K562 (cell line): ENCODE results near the gene ALDH16A1. TPM values are rescaled to one million over a fixed set of nuclear protein-coding genes. Genes with fewer than 3 reads are reported as not detected.

Experiments
- BCOR ChIP-seq: fragments of 450-650 bp; IDR thresholded peaks from 2 replicates; pipeline ENCODE4 v1.6.1; 2016
- CBFA2T3 ChIP-seq: fragments of 450-650 bp; IDR thresholded peaks from 2 replicates; pipeline ENCODE4 v1.6.1; 2017
- DACH1 ChIP-seq: fragments of 450-650 bp; IDR thresholded peaks from 2 replicates; pipeline ENCODE4 v1.6.1; 2018; ENCODE audit not compliant: partially characterized antibody
- ESRRA ChIP-seq: fragments of 450-650 bp; IDR thresholded peaks from 2 replicates; pipeline ENCODE4 v1.6.1; 2014; ENCODE audit warnings: low read depth, mild to moderate bottlenecking, moderate library complexity, borderline replicate concordance
- GABPA ChIP-seq: fragments of 200-800 bp; sonication (Bioruptor generic); conservative IDR thresholded peaks from 2 replicates; pipeline ENCODE4 v1.6.1; 2016; ENCODE audit warnings: low read depth, missing genetic modification characterization, missing compliant biosample characterization
- HDAC8 ChIP-seq: fragments of 450-650 bp; IDR thresholded peaks from 2 replicates; pipeline ENCODE4 v1.6.1; 2016; ENCODE audit warnings: mild to moderate bottlenecking, missing genetic modification characterization, moderate library complexity, missing compliant biosample characterization
- MCM7 ChIP-seq, 2 experiments: fragments of 450-650 bp; IDR thresholded peaks; 2 replicates each; pipeline ENCODE4 v1.6.1; 2016 to 2018
- MTA2 ChIP-seq: fragments of 450-650 bp; IDR thresholded peaks from 2 replicates; pipeline ENCODE4 v1.6.1; 2016; ENCODE audit warnings: low read depth
- MYNN ChIP-seq, 2 experiments: sonication (generic); formaldehyde crosslinking in 1 of 2; IDR thresholded peaks; 2 replicates each; pipeline versions ENCODE4 v1.5.0 to v1.6.1; 2016 to 2020; ENCODE audit warnings: antibody characterized with exemption in 1 of 2, missing genetic modification reagents in 1 of 2
- RBM39 ChIP-seq: fragments of 200-400 bp; formaldehyde crosslinking; optimal IDR thresholded peaks from 2 replicates; pipeline ENCODE3; 2018; ENCODE audit warnings: low read depth, low read length
- SRSF7 ChIP-seq: fragments of 200-400 bp; formaldehyde crosslinking; optimal IDR thresholded peaks from 2 replicates; pipeline ENCODE3; 2017; ENCODE audit warnings: mild to moderate bottlenecking, low read depth, low read length
- TARDBP ChIP-seq: fragments of 450-650 bp; IDR thresholded peaks from 2 replicates; pipeline ENCODE4 v1.6.1; 2016
- TSC22D4 ChIP-seq: fragments of 450-650 bp; IDR thresholded peaks from 2 replicates; pipeline ENCODE4 v1.6.1; 2016; ENCODE audit warnings: missing genetic modification characterization, missing biosample characterization, control low read depth
- XRCC3 ChIP-seq: fragments of 450-650 bp; IDR thresholded peaks from 2 replicates; pipeline ENCODE4 v1.6.1; 2017; ENCODE audit warnings: mild to moderate bottlenecking, moderate library complexity
- ZEB2 ChIP-seq: fragments of 450-650 bp; IDR thresholded peaks from 2 replicates; pipeline ENCODE4 v1.6.1; 2016
- ZFP91 ChIP-seq: sonication (generic); formaldehyde crosslinking; IDR thresholded peaks from 2 replicates; pipeline ENCODE4 v1.8.0; 2022; ENCODE audit warnings: mild to moderate bottlenecking, missing genetic modification reagents
- ZNF146 ChIP-seq: IDR thresholded peaks from one replicate; pipeline ENCODE4 v1.6.1; 2018; ENCODE audit warnings: missing compliant biosample characterization; ENCODE audit not compliant: unreplicated experiment
- ZNF436 ChIP-seq: fragments of 250-450, 450-650 bp; sonication (Bioruptor Pico); formaldehyde crosslinking; IDR thresholded peaks from 2 replicates; pipeline ENCODE4 v1.7.0; 2020; ENCODE audit warnings: mild to moderate bottlenecking
- ZNF512 ChIP-seq: IDR thresholded peaks from 2 replicates; pipeline ENCODE4 v1.6.1; 2016; ENCODE audit warnings: missing genetic modification characterization, missing compliant biosample characterization
- ZNF695 ChIP-seq: fragments of 450-650 bp; formaldehyde crosslinking; IDR thresholded peaks from 2 replicates; pipeline ENCODE4 v1.4.0; 2020; ENCODE audit warnings: mild to moderate bottlenecking, moderate library complexity
- polyA plus RNA-seq, 8 experiments: library from polyadenylated mRNA; depleted of rRNA in 4 of 8; stranded (reverse) in 5 of 8; unstranded in 3 of 8; fragments of >200 nt; fragmentation: Nextera tagmentation in 2 of 8; fragmentation: Illumina TruSeq in 1 of 8; extraction: Ambion mirVana in 2 of 8; extraction: Trizol in 1 of 8; gene quantifications; 2 replicates each; pipeline versions ENCODE4 v1.2.1 to v1.2.3, GENCODE V29; 2011 to 2014; ENCODE audit warnings: inconsistent platforms in 1 of 8, missing spikeins in 1 of 8
- total RNA-seq, 7 experiments: library from RNA; depleted of rRNA in 6 of 7; stranded (reverse); fragments of >200 nt in 6 of 7; fragmentation: Illumina TruSeq in 2 of 7; extraction: Trizol in 2 of 7; gene quantifications; 2 replicates each; pipeline versions ENCODE4 v1.2.1 to v1.2.3, GENCODE V29; 2011 to 2021; ENCODE audit warnings: low replicate concordance in 1 of 7
- TF ChIP-seq, protein P1 (sequence below), 3 experiments: fragments of 200-800 bp in 1 of 3; fragments of 250-450 bp in 1 of 3; fragments of 450-650 bp in 1 of 3; sonication (Bioruptor Pico) in 1 of 3; sonication (Bioruptor generic) in 1 of 3; formaldehyde crosslinking in 1 of 3; IDR thresholded peaks; 2 replicates each; pipeline versions ENCODE4 v1.6.1 to v1.8.0; 2016 to 2022; ENCODE audit warnings: mild to moderate bottlenecking in 2 of 3, missing genetic modification characterization in 2 of 3, missing compliant biosample characterization in 1 of 3, moderate library complexity in 1 of 3
- TF ChIP-seq, protein P2 (sequence below): fragments of 450-650 bp; IDR thresholded peaks from 2 replicates; pipeline ENCODE4 v1.6.1; 2016; ENCODE audit warnings: antibody characterized with exemption

ALDH16A1 gene
- total and polyA plus RNA-seq, 9 of the 15 experiments (the other 6 are each of a cell fraction or from before 2014, with no cell fraction given): 2.2 to 52.2 (median 7.6) TPM

- 0 out of 2 replicates have a peak, but pooled peaks have one; percentile 21 for TF ChIP-seq HDAC8 (tag)
- TF ChIP-seq TSC22D4 (tag): no peak
- TF ChIP-seq DACH1: no peak
- no peak for TF ChIP-seq SRSF7
- no peak for TF ChIP-seq ZNF146 (CRISPR knock-in tag)
- TF ChIP-seq ZEB2: no peak
- no peak for TF ChIP-seq GABPA
- TF ChIP-seq ZNF695: no peak
- TF ChIP-seq BCOR: peak; percentile 74; the same call in 1 of the 2 replicates
- TF ChIP-seq TARDBP: no peak
- no peak for TF ChIP-seq ESRRA
- TF ChIP-seq MYNN (IDR thresholded peaks at IDR 0.05): peak; percentile 60; the same call in 1 of the 2 replicates
- TF ChIP-seq MYNN (CRISPR knock-in tag; IDR thresholded peaks at IDR 0.05): no peak
- no peak for TF ChIP-seq MTA2
- no peak for TF ChIP-seq CBFA2T3
- no peak for TF ChIP-seq ZNF512 (tag)
- 0 out of 2 replicates have a peak, but pooled peaks have one; percentile 56 for TF ChIP-seq ZFP91 (CRISPR knock-in tag)
- TF ChIP-seq MCM7 (IDR thresholded peaks at IDR 0.05): no peak
- no peak for TF ChIP-seq XRCC3
- TF ChIP-seq, protein P1, sequence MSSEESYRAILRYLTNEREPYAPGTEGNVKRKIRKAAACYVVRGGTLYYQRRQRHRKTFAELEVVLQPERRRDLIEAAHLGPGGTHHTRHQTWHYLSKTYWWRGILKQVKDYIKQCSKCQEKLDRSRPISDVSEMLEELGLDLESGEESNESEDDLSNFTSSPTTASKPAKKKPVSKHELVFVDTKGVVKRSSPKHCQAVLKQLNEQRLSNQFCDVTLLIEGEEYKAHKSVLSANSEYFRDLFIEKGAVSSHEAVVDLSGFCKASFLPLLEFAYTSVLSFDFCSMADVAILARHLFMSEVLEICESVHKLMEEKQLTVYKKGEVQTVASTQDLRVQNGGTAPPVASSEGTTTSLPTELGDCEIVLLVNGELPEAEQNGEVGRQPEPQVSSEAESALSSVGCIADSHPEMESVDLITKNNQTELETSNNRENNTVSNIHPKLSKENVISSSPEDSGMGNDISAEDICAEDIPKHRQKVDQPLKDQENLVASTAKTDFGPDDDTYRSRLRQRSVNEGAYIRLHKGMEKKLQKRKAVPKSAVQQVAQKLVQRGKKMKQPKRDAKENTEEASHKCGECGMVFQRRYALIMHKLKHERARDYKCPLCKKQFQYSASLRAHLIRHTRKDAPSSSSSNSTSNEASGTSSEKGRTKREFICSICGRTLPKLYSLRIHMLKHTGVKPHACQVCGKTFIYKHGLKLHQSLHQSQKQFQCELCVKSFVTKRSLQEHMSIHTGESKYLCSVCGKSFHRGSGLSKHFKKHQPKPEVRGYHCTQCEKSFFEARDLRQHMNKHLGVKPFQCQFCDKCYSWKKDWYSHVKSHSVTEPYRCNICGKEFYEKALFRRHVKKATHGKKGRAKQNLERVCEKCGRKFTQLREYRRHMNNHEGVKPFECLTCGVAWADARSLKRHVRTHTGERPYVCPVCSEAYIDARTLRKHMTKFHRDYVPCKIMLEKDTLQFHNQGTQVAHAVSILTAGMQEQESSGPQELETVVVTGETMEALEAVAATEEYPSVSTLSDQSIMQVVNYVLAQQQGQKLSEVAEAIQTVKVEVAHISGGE (CRISPR knock-in tag; IDR thresholded peaks at IDR 0.05): no peak
- TF ChIP-seq RBM39: peak; percentile 28
- TF ChIP-seq, protein P2, sequence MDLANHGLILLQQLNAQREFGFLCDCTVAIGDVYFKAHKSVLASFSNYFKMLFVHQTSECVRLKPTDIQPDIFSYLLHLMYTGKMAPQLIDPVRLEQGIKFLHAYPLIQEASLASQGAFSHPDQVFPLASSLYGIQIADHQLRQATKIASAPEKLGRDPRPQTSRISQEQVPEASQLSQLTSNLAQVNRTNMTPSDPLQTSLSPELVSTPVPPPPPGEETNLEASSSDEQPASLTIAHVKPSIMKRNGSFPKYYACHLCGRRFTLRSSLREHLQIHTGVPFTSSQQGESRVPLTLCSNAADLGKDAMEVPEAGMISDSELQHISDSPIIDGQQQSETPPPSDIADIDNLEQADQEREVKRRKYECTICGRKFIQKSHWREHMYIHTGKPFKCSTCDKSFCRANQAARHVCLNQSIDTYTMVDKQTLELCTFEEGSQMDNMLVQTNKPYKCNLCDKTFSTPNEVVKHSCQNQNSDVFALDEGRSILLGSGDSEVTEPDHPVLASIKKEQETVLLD: peak; percentile 56; the same call in 1 of the 2 replicates
- TF ChIP-seq ZNF436 (CRISPR knock-in tag): no peak
Observed at GRCh38 chr19:49430678-49431329, 22.2 kb upstream of the ALDH16A1 start (continued).
